ENCODE data around the gene RPL10.
A peak's percentile ranks its signal among the peaks of the same experiment; 100 is the strongest.
"Not testable (repeated sequence)": the region's sequence is repeated elsewhere in the genome, so short reads cannot be mapped to it uniquely, and the experiment has no call there.

Gene RPL10

DNA sequence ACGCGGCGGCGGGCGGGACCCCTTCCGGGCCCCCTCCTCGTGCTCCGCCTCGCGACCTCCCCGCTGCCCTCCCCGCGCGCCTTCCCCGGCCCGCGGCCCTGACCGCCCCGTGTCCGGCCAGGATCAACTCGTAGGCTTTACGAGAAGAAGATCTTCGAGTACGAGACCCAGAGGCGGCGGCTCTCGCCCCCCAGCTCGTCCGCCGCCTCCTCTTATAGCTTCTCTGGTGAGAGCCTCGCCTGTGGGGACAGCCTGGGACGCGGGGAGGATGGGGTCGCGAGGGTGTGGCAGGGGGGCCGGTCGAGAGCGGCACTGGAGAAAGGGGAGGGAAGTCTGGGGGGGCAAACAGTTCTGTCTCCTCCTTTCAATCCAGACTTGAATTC lies 18.6 kb upstream of the RPL10 start:
- peak overlapping the region; percentile 74 for H3K4me3 ChIP-seq (ENCODE audit: low read depth, low read length)
- TF ChIP-seq, protein P1, sequence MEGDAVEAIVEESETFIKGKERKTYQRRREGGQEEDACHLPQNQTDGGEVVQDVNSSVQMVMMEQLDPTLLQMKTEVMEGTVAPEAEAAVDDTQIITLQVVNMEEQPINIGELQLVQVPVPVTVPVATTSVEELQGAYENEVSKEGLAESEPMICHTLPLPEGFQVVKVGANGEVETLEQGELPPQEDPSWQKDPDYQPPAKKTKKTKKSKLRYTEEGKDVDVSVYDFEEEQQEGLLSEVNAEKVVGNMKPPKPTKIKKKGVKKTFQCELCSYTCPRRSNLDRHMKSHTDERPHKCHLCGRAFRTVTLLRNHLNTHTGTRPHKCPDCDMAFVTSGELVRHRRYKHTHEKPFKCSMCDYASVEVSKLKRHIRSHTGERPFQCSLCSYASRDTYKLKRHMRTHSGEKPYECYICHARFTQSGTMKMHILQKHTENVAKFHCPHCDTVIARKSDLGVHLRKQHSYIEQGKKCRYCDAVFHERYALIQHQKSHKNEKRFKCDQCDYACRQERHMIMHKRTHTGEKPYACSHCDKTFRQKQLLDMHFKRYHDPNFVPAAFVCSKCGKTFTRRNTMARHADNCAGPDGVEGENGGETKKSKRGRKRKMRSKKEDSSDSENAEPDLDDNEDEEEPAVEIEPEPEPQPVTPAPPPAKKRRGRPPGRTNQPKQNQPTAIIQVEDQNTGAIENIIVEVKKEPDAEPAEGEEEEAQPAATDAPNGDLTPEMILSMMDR (IDR thresholded peaks at IDR 0.05; ENCODE audit: low read depth, low read length), result no peak

DNA sequence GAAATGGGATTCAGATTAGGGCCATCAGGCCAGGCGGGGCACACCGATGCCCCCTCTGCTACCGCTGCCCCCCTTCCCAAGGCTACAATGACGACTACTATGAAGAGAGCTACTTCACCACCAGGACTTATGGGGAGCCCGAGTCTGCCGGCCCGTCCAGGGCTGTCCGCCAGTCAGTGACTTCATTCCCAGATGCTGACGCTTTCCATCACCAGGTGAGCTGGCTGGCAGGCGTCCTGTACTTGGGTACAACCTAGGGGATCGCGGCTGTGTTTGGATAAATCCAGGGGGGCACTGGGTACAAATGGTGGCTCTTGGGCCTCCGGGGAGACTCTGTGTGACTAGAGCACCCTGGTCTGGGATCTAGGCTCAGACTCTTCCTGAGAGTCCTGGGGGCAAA lies 18.0 kb upstream of the RPL10 start:
- H3K4me3 ChIP-seq (ENCODE audit: low read depth, low read length), result peak overlapping the region; percentile 74
- TF ChIP-seq, protein P1 (IDR thresholded peaks at IDR 0.05; ENCODE audit: low read depth, low read length), result no peak

DNA sequence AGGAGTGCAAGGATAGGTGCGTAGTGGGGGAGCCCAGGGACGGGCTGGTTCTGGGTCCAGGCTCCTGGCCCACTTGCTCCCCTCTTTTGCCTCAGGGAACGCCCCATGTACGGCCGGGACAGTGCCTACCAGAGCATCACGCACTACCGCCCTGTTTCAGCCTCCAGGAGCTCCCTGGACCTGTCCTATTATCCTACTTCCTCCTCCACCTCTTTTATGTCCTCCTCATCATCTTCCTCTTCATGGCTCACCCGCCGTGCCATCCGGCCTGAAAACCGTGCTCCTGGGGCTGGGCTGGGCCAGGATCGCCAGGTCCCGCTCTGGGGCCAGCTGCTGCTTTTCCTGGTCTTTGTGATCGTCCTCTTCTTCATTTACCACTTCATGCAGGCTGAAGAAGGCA lies 17.4 kb upstream of the RPL10 start:
- peak overlapping the region; percentile 74 for H3K4me3 ChIP-seq (ENCODE audit: low read depth, low read length)

DNA sequence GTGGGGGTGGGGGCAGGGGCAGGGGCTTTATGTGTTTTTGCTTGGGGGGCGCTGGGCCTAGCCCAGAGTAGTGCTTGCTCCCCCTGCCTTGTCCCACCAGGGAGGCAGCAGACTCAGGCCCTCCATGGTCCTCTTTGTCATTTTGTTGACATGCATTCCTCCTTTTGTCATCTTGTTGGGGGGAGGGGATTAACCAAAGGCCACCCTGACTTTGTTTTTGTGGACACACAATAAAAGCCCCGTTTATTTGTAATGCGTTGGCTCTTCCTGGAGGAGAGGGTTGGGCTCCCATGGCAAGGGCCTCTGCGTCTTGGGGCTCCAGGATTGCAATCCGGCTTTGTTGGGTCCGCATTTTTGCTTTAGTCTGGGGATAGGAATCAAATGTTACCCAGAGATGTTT lies 16.9 kb upstream of the RPL10 start:
- H3K4me3 ChIP-seq (ENCODE audit: low read depth, low read length), result no peak overlapping the region
- TF ChIP-seq, protein P1 (IDR thresholded peaks at IDR 0.05; ENCODE audit: low read depth, low read length), result no peak

More for the DNA sequence above, 17.4 kb upstream of the RPL10 start:
- TF ChIP-seq, protein P1 (IDR thresholded peaks at IDR 0.05; ENCODE audit: low read depth, low read length), result no peak

DNA sequence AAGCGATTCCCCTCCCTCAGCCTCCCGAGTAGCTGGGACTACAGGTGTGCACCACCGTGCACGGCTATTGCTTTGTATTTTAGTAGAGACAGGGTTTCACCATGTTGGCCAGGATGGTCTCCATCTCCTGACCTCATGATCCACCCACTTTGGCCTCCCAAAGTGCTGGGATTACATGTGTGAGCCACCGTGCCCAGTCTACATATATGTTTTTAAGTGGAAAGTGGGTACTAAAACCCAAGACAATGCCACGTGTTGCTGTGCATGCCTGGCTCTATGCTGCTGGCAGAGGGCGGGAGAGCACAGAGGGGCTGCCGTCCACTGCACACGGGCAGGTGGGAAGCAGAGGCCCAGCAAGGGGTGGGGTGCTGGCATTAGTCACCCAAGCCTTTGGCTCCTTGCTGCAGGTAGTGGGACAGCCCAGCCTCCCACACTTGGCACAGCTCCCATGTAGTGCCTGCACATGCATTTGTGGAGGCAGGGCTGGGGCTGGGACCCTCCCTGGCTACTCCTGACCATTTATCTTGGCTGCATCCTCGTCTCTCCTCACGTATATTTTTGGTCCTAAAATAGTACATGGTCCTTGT lies 15.6 kb upstream of the RPL10 start:
- no peak overlapping the region for H3K4me3 ChIP-seq (ENCODE audit: low read depth, low read length)
- TF ChIP-seq, protein P1 (IDR thresholded peaks at IDR 0.05; ENCODE audit: low read depth, low read length), result no peak

DNA sequence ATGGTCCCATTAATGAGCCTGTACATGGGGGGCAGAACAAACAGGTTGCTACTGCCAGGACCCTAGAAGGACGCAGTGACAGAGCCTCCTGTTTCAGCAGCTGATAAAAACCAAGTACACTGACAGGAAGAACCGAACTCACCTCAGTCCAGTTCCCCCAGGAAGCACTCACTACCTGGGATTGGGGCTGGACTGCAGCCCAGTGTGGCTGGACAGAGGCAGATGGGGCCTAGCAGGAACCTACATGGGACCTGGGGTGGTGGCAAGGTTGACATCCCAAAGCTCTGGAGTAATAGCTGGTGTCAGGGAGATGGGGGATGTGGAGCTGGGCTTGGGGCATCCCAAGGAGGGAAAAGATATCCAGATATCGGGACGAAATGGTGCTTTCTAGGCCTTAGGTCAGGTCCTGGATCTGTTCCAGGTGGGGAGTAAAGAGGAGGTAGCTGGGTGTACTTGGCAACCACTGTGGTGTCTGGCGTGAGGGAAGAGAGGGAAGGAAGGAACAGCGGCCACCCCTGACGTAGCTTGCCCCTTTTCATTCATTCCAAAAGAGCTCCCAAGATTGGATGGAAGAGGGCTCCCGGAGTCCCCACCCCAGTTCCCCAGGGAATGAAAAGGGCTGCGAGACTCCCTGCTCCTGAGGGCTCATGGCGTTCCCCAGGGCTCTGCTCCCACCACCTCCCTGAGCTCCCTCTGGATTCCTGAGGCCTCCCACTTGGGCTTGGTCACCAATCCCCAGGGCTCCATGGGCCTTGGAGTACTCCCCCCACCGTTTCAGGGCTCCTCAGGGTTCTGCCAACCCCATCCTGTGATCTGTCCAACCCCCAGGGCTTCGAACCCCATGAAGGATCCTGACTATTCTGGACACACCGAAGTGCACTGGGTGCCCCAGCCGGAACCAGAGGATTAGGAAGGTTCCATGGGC lies 14.6 kb upstream of the RPL10 start:
- H3K4me3 ChIP-seq (ENCODE audit: low read depth, low read length), result no peak overlapping the region
- TF ChIP-seq, protein P1 (IDR thresholded peaks at IDR 0.05; ENCODE audit: low read depth, low read length), result no peak

DNA sequence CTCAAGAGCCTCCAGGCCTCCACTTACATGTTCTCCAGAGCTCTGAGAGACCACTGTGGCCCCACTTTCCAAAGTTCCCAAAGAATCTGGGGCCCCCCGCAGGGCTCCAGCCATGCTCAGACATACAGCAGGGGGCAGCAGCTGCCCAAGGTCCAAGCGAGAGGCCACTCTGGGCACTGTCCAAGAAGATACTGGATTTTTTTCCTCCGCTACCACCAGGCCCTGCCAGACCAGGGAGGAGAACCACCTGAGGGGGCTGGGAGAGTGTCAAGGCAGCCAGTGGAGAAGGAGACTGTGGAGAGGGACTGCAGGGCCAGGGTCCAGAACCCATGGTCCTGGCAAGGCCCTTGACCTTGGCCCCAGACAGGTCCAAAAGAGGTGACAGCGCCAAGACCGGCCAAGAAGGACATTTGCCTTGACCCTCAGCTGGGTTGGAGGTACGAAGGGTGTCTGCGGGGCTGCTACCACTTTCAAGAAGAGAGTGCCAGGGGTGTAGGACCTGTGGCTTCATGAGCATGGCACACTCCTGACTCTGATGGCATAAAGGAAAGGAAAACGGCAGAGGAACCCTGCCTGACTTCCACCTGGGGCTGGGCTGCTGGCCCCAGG lies 13.8 kb upstream of the RPL10 start:
- H3K4me3 ChIP-seq (ENCODE audit: low read depth, low read length), result no peak overlapping the region
- TF ChIP-seq, protein P1 (IDR thresholded peaks at IDR 0.05; ENCODE audit: low read depth, low read length), result peak; percentile 40

DNA sequence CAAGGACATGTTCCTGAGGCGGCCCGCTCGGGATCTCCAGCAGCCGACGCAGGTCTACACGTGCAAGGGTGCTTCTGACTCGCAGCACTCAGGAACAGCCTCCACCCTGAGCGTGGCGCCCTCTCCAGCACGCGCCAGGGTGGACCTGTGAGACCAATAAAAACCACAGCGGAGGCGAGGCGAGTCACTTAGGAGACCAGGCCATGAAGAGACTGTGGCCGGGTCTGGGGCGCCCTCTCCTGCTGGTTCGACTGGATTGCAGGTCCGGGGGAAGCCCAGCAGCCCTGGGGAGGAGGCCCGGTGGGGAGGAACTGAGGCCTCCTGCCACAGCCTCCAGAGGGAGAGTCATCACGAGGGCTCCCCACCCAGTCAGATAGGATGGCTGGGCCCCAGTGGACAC lies 10.1 kb upstream of the RPL10 start:
- H3K4me3 ChIP-seq (ENCODE audit: low read depth, low read length), result not testable (repeated sequence)

DNA sequence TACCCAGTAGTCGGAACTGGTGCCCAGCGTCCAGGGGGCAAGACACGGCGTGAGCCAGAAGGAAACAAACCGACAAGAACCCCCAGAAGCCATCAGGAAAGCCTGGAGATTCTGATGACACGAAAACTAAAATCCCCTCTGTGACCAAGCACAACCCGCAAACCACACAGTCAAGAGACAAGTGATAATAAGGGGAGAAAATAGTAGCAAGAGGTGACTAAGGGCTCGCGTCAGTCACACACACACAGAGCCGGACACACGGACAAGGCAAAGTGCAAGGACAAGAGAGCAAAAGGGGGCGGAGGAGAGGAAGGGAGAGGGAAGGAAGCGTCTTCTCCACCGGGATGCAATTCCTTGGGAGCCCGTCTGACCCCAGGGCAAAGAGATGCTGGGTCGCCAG lies 9.5 kb upstream of the RPL10 start:
- H3K4me3 ChIP-seq (ENCODE audit: low read depth, low read length), result not testable (repeated sequence)

All from WI38 (cell line).